NCI-H2029 (cell line): Measurements from ENCODE around the gene SLC44A2.

ENCODE experiments used
- DNase-seq: peaks from one replicate; lab custom pipeline; 2025; lab: John Stamatoyannopoulos, UW

The SLC44A2 gene

DNA sequence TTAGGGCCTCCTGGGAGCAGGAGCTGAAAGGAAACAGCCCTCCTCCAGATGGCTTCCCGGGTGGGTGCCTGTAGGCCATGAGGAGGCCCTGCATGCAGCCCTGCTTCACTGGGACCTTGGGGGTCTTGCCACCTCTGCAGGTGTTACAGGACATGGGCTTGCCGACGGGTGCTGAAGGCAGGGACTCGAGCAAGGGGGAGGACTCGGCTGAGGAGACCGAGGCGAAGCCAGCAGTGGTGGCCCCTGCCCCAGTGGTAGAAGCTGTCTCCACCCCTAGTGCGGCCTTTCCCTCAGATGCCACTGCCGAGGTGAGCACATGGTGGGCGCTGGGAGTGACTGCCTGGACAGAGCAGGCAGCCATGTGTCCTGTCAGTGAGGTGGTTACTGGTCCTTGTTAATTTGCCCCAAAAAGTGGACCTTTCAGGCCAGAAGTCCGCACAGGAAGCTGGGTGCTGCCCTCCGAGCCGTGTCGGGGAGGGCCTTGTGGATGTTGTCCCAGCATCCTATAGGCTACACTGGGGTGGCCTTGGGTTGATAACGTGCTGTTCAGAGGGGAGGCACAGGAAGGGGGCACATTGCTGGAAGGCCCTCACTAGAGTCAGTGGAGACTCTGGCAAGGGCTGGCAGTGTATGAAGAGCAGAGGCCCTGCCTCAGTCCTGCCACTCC, 57.2 kb downstream of the SLC44A2 start:
- no peak for DNase-seq

GRCh38 chr19:10683064-10683426, 57.7 kb downstream of the SLC44A2 start:
- DNase-seq, result no peak

- DNase-seq, result no peak
Observed at GRCh38 chr19:10683582-10683981, 58.2 kb downstream of the SLC44A2 start.

GRCh38 chr19:10685210-10685609, 59.9 kb downstream of the SLC44A2 start:
- DNase-seq, result no peak

DNA sequence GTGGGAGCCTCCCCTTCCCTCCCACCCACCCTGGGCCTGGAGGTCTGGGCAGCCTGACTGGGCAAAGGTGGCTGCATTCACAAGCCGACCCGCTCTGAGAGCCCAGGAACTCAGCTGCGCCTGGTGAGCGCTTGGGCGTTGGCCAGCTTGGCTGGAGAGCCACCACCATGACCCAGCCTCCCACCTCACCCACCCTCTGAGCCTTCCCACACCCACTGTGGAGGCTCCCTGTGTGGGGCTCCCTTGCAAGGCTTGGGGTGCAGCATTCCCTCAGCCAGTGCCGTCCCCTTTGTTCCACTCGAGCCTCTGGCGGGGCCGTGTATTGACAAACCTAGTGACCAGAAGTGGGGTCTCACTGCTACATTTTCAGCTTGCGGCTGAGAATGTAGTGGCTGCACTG, 60.8 kb downstream of the SLC44A2 start:
- DNase-seq, result no peak

GRCh38 chr19:10686661-10687517, 61.5 kb downstream of the SLC44A2 start:
- no peak for DNase-seq

DNA sequence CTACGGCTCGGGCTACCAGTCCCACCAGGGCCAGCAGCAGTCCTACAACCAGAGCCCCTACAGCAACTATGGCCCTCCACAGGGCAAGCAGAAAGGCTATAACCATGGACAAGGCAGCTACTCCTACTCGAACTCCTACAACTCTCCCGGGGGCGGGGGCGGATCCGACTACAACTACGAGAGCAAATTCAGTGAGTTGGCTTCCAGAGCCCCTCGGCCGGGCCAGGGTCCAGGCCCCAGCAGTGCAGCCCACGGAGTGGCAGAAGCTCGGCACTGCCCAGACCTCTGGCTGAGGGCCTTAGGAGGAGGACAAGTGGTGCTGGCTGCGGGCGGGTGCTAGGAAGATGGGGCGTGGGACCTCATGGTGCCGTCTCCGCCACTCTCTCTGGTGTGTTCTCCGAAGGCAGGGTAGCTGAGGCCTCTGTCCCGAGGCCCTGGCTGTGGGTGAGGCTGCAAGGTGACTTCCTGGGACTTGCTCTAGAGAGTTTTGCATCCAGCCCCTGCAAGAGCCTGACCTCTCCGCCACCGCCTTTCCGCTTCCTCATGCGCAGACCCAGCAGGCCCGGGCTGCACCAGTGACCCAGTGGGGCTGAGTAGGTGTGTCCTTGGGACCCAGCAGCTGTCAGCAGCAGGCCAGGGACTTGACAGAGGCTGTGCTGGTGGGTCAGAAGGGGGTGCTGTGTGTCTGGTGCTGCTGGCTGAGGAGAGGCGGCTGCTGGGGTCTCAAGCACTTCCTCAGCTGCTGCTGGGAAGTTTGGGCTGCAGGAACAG, 62.4 kb downstream of the SLC44A2 start:
- no peak for DNase-seq

- no peak for DNase-seq
Observed at GRCh38 chr19:10688545-10689280, 63.4 kb downstream of the SLC44A2 start.

GRCh38 chr19:10690341-10690781, 65.0 kb downstream of the SLC44A2 start:
- DNase-seq, result no peak

DNA sequence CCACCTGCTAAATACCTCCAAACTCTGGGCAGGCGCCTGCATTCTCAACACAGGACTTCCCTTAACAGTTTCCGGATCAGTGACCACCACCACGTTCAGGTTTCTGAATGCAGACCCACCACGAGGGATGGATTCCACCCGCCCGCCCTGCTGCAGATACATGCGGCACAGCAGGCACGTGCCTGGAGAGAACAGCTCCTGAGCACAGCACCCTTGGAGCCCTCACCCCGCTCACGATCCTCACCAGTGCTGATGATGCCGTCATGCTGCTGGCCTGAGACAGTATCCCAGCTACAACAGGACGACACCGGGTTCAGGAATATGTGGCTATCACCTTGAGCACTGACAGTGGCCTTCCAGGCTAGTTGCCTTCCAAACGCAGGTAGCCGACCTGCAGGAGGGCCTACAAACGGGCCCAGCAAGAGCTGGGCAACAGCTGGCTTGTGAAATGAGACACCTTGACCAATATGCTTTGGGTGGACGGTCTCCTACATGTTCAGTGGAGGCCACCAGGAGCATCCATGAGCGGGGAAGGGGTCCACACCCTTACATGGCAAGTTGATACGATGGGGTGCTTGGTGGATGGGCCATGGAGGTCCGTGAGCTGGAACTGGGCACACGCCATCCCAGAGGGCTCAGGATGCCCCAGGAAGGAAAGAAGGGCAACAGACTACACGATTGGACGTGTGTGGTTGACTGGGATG, 66.0 kb downstream of the SLC44A2 start:
- DNase-seq, result no peak

DNA sequence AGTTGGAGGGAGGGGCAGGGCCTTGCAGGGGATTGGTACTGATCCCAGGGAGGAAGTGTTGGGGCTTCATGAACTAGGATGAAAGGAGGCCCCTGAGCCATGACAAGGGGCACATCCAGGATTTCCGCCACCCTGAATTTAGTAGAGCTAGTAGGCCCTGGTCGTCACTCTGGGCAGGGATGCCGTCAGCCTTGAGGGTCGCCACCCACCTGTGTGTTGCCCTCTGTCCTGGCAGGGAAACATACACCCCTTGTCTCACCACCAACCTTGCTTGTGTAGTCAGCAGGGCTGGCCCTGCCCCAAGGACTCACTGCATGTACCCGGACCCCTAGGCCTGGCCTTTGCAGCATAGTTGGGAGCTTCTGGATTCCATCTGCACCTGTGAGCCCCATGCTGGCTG, 66.5 kb downstream of the SLC44A2 start:
- DNase-seq, result no peak

DNA sequence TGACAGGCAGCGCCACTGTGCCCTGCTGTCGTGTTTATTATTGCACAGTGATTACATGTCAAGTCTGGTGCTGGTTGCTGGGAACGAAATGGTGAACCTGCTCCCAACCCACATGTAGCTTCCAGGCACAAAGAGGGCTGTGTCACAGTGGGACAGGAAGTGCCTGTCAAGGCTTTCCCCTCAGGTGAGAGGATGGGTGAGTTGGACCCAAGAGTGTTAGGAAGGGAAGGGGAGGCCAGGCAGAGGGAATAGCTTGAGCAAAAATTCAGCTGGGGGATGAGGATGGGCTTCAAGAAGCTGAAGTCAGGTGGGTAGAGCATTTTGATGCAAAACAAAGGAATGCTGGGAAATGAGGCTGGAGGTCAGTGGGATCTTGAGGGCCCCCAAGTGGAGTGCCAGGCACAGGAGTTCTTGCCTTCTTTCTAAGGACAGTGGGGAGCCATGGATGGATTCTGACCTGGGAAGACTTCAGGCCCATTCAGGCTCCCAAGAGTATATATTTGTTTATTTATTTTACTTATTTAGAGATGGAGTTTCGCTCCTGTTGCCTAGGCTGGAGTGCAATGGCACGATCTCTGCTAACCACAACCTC, 67.4 kb downstream of the SLC44A2 start:
- no peak for DNase-seq
